ENCODE data around the gene VN1R5.

Gene VN1R5

GRCh38 chr1:247303216-247303615, 47.3 kb downstream of the VN1R5 start:
- DNase-seq, result no peak

GRCh38 chr1:247304031-247304430, 48.2 kb downstream of the VN1R5 start:
- DNase-seq, result no peak

Data from activated CD4-positive, alpha-beta T cell treated with anti-CD3 and anti-CD28 coated beads, Interleukin-2, amount 50 U/mL, for 4 hours (primary cell).